NCI-H187 treated with DMSO at 0.1 percent for 48 hours (cell line): ENCODE results near the gene COL6A1.
"Not testable (repeated sequence)": the region's sequence is repeated elsewhere in the genome, so short reads cannot be mapped to it uniquely, and the experiment has no call there.

Source experiments
- DNase-seq: peaks from one replicate; lab custom pipeline; 2025; lab: John Stamatoyannopoulos, UW

COL6A1 gene

DNA sequence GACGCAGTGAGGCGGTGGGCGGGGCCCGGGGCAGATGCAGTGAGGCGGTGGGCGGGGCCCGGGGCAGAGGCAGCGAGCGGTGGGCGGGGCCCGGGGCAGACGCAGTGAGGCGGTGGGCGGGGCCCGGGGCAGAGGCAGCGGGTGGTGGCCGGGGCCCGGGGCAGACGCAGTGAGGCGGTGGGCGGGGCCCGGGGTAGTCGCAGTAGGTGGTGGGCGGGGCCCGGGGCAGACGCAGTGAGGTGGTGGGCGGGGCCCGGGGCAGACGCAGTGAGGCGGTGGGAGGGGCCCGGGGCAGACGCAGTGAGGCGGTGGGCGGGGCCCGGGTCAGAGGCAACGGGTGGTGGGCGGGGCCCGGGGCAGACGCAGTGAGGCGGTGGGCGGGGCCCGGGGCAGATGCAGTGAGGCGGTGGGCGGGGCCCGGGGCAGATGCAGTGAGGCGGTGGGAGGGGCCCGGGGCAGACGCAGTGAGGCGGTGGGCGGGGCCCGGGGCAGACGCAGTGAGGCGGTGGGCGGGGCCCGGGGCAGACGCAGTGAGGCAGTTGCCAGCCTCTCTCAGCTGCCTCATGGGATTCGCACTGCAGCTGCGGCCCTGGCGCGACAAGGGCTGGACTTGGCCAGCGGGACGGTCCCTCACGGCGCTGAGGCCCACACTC lies 24.4 kb downstream of the COL6A1 start:
- not testable (repeated sequence) for DNase-seq

DNA sequence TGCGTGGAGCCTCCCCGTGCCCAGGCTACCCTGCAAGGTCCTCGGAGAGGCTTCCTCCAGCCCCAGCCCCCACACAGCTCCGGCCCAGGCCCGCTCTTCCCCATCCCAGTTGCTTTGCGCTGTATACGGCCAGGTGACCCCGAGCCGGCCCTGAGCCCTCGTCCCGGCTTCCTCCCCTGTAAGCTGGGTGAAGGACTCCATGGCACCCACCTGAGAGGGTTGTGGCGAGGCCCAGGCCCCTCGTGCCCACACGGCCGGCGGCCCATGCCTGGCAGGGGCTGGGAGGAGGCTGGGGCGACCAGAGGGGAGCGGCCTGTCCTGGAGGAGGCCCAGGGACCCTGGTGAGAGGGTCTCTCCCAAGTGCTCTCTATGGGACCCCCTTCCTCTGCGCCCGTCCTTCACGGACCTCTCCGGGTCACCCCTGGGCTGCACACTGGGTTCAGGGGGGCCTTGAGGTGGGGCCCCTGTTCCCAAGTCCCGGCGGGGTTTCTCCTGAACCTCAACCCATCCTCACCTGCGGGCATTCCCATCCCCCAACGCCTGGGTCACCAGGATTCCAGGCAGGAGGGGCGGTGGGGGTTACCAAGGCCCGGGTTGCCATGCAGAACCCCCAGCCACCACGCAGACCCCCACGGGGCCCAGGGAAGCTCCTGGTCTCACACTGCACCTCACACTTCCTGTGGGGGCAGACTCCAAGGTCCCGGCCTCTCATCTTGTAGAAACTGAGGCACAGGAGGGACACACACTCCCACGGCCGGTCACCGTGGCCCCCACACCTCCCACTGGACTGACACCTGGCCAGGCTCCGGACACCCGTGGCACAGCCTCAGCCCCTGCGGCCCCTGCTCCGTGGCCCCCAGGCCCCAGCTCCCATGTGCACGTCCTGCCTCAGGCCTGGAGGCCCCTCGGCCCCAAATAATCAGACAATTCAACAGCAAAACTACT lies 25.2 kb downstream of the COL6A1 start:
- DNase-seq, result no peak

- no peak for DNase-seq
Observed at GRCh38 chr21:46007492-46007868, 25.9 kb downstream of the COL6A1 start.

GRCh38 chr21:46008893-46009621 lies 27.5 kb downstream of the COL6A1 start:
- DNase-seq, result no peak

GRCh38 chr21:46009951-46010705 lies 28.6 kb downstream of the COL6A1 start:
- no peak for DNase-seq

- no peak for DNase-seq
Observed at GRCh38 chr21:46011267-46011967, 29.8 kb downstream of the COL6A1 start.

DNA sequence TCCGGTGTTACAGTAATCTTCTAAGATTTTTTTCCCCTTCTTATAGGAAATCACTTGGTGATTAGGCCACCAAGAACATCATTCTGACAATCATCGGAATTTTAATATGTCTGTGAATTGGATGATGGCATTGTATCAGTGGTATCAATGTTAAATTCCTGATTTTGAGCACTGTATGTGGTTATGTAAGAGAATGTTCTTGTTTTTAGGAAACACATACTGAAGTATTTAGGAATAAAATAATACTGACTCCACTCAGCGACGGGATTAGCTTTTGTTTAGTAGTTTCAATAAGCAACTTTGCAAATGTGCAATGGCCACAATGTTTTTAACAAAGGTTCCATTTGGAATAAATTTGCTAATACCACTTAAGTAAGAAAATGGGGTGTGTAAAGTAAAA lies 30.6 kb downstream of the COL6A1 start:
- no peak for DNase-seq

- no peak for DNase-seq
Observed at GRCh38 chr21:46014828-46015227, 33.3 kb downstream of the COL6A1 start.

DNA sequence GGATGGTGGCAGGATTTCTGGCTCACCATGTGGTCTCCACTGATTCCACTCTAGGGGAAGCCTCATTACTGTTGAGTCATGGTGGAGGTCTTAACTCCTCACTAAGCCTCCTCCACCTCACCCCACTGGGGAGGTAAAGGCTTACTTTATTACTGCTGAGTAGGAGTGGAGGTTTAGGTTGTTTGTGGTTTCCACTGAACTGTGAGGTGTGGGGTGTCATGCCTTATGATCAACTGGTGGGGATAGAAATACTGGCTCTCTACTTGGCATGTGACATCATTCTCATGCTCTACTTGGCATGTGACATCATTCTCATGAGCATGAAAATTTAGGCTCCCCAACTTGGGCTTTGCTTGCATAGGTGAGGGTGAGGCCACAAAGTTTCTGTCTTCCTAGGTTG lies 35.6 kb downstream of the COL6A1 start:
- no peak for DNase-seq

- no peak for DNase-seq
Observed at GRCh38 chr21:46017695-46018094, 36.1 kb downstream of the COL6A1 start.

- DNase-seq, result no peak
Observed at GRCh38 chr21:46018615-46019014, 37.0 kb downstream of the COL6A1 start.

GRCh38 chr21:46020581-46020980 lies 39.0 kb downstream of the COL6A1 start:
- DNase-seq, result no peak

DNA sequence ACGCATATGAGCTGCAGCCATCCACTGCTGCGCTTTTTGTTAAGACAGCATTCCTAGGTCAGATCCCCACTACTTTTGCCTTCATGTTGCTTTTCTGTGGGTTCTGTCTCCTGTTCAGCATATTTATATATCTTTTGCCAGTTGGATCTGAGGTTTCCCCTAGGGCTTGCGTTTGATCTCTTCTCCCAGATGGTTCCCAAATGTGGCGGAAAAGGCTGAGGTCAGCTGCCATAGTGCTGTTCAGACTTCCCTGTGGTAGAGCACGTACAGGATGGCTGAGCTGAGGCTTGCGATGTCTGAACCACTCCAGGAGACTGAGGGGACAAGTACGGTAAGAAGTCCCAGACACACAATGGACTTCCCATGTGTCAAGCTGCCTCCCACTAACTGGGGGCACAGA lies 39.8 kb downstream of the COL6A1 start:
- DNase-seq, result no peak

DNA sequence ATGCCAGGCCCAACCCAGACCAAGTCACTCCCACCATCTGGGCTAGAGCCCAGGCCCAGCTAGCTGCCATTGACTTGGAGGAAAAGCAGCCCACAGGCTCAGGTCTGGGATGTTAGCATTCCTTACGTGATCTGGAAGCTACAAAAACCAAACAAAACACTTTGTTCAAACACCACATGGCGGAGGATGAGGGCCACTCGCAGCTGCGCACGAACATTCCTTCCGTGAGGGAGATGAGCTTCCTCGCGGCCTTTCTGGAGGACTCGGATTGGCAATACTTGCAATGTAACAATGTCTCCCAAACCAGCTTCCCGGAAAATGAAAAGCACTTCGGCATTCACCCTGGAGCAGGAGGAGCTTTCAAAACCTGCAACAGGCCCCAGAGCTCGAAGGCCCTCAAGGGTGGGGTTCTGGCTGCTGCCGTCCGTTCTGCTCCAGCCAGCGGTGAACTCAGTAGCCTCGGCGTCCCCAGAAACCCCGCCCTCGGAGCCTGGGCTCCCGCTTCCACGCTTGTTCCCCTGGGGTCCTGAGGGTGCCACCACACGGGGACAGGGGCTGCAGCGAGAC lies 40.5 kb downstream of the COL6A1 start:
- DNase-seq, result no peak

DNA sequence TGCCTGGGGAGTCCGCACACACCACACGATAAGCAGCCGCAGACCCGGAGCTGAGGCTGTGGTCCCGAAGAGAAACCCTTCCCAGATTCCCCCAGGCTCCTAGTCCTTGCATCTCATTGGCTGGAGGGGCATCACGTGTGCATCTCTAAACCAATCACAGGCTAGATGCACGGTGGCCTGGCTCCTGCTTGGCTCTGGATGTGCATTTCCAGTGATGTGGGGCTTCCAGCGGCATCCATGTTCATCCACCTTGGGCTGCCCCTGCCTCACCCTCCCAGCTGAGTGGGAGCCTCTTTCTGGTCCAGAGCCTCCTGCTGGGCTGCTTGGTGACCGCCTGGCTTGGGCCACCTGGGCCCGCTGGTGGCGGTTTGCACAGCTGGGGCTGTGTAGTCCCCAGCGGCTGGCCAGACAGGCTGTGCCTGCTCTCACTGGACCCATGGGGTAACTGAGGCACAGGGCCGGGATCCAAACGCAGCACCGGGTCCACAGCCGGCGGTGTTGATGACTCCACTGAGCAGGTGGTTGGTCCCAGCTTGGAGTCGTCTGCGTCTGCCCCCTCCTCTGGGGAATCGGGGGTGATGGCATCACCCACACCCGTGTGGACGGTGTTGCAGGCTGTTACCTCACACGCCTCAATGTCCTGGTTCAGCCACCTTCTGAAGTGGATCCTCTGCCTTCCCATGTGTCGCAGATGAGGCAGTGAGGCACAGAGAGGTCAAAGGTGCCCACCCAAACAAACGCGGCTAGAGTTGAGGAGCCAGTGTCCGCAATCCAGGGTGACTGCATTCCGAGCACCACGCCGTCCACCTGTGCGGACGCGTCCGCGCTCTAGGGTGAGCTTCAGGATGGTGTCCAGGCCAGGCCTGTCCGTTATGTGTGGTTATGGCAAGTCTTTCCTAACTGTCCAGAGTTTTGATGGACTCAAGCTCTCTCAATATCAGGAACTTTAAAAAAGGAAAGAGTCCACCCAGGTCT lies 41.3 kb downstream of the COL6A1 start:
- DNase-seq, result no peak

GRCh38 chr21:46023555-46023954 lies 42.0 kb downstream of the COL6A1 start:
- no peak for DNase-seq

DNA sequence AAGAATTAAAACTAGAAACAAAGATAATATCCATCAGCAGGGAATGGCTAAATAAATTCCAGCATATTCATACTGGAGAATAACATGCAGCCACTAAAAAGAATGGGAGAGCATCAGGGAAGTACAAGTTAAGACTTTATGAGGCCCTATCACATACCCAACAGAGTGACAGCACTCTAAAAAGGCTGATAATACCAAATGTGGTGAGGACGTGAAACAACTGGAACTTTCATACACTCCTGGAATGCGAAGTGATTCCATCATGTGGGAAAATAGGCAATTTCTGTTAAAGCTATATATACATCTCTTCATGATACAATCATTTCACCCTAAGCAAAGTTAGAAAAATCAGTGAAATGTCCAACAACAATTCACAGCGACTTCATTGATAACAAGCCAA lies 42.6 kb downstream of the COL6A1 start:
- no peak for DNase-seq

- DNase-seq, result no peak
Observed at GRCh38 chr21:46025113-46025770, 43.7 kb downstream of the COL6A1 start.

DNA sequence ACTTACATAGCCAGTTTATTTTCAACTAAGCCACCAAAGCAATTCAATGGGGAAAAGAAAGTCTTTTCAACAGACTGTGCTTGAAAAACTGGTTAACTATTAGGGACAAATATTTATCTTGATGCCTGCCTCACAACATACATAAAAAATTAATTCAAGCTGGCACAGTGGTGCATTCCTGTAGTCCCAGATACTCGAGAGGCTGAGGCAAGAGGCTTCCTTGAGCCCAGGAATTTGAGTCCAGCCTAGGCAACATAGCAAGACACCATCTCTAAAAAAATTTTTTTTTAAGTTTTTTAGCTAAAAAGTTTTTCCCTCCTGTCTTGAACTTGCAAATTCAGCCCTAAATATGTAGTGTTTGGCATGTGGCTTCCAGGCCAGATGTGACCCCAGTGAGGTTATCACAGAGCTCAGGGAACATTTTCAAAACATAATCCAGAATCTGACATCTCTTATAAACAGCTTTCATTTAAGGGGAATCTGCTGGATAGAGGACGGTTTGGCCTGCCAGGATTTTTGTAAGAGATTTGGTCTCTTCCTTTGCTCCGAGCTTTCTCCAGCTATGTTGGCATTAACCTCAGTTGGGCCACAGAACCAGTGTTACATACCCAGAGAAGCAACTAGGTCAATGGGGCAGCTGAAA lies 46.4 kb downstream of the COL6A1 start:
- no peak for DNase-seq
